Tibial artery (tissue), 4 donors: ENCODE measurements around the gene LCN1.

Experiments used
- DNase-seq, 2 donors: peaks; one replicate each; pipeline ENCODE4 v3.0.0-alpha.2; 2019
- H3K27ac ChIP-seq, 2 donors: fragments of 200-600 bp; sonication (generic) in 1 of 2; 1 replicate in 1 of 2; 2 replicates in 1 of 2; pipeline ENCODE4 v1.5.1; 2018 to 2019; ENCODE audit warnings: mild to moderate bottlenecking in 1 of 2
- H3K27me3 ChIP-seq, 2 donors: fragments of 200-600 bp; sonication (generic) in 1 of 2; one replicate each; pipeline versions ENCODE4 v1.5.1 to v1.6.0; 2016 to 2019
- H3K36me3 ChIP-seq, 3 donors: fragments of 200-600 bp; sonication (generic) in 2 of 3; one replicate each; pipeline ENCODE4 v1.5.1; 2016 to 2019; ENCODE audit warnings: mild to moderate bottlenecking in 2 of 3
- H3K4me1 ChIP-seq, 4 donors: fragments of 200-600 bp; sonication (generic) in 2 of 4; 1 replicate in 3 of 4; 2 replicates in 1 of 4; pipeline ENCODE4 v1.5.1; 2016 to 2019
- H3K4me3 ChIP-seq, 2 donors: fragments of 200-600 bp; sonication (generic) in 1 of 2; 1 replicate in 1 of 2; 2 replicates in 1 of 2; pipeline ENCODE4 v1.5.1; 2018 to 2019; ENCODE audit warnings: mild to moderate bottlenecking in 2 of 2
- H3K9me3 ChIP-seq, 3 donors: fragments of 200-600 bp; sonication (generic) in 1 of 3; one replicate each; pipeline ENCODE4 v1.5.1; 2016 to 2019
- CTCF ChIP-seq, 2 experiments: fragments of 200-600 bp in 1 of 2; fragments of 450-650 bp in 1 of 2; IDR thresholded peaks; one replicate each; pipeline ENCODE4 v1.5.1; 2017 to 2019; ENCODE audit warnings: antibody characterized with exemption in 2 of 2, mild to moderate bottlenecking in 1 of 2, moderate library complexity in 1 of 2
- intact Hi-C: fragments of 100-400 bp; cut with DNase I; formaldehyde crosslinking; loops from one replicate; pipeline ENCODE4 v1.15.0; 2023; ENCODE audit warnings: low total_unique reads

LCN1 gene

GRCh38 chr9:135568026-135568425 lies 46.8 kb downstream of the LCN1 start:
- Histone ChIP-seq H3K4me3 (no peak overlapping the region), H3K4me1 (no peaks in the 10 kb centered on the region), H3K36me3 (no peaks in the 10 kb centered on the region), H3K27me3 (peaks cover 0 to 33% of the 10 kb centered on the region in 2 donors), H3K27ac (no peak overlapping the region), H3K9me3 (no peaks in the 10 kb centered on the region)
- no peak for DNase-seq
- no peak for TF ChIP-seq CTCF (IDR thresholded peaks at IDR 0.05)
- intact Hi-C loops, result no loop called here

GRCh38 chr9:135570456-135570855 lies 49.2 kb downstream of the LCN1 start:
- Histone ChIP-seq H3K27ac (no peak overlapping the region), H3K36me3 (no peaks in the 10 kb centered on the region), H3K4me1 (no peaks in the 10 kb centered on the region), H3K27me3 (peaks cover 0 to 29% of the 10 kb centered on the region in 2 donors), H3K9me3 (no peaks in the 10 kb centered on the region), H3K4me3 (no peak overlapping the region)
- intact Hi-C loops, result no loop called here
- no peak for DNase-seq
- no peak for TF ChIP-seq CTCF (IDR thresholded peaks at IDR 0.05)

- peaks cover 0 to 25% of the 10 kb centered on the region in 2 donors for H3K27me3 ChIP-seq
- intact Hi-C loops, result no loop called here
- no peak overlapping the region for H3K4me3 ChIP-seq
Observed at GRCh38 chr9:135572233-135572632, 51.0 kb downstream of the LCN1 start.

GRCh38 chr9:135573124-135573523 lies 51.9 kb downstream of the LCN1 start:
- H3K27ac ChIP-seq, result no peak overlapping the region
- intact Hi-C loops, result no loop called here
- H3K27me3 ChIP-seq, result peaks cover 0 to 23% of the 10 kb centered on the region in 2 donors
- H3K4me3 ChIP-seq, result no peak overlapping the region
- DNase-seq, result no peak
- H3K4me1 ChIP-seq, result no peaks in the 10 kb centered on the region
- TF ChIP-seq CTCF (IDR thresholded peaks at IDR 0.05), result no peak
- no peaks in the 10 kb centered on the region for H3K9me3 ChIP-seq
- H3K36me3 ChIP-seq, result no peaks in the 10 kb centered on the region

More at GRCh38 chr9:135572233-135572632, 51.0 kb downstream of the LCN1 start:
- Histone ChIP-seq H3K9me3 (no peaks in the 10 kb centered on the region), H3K27ac (no peak overlapping the region), H3K4me1 (no peaks in the 10 kb centered on the region), H3K36me3 (no peaks in the 10 kb centered on the region)
- no peak for TF ChIP-seq CTCF (IDR thresholded peaks at IDR 0.05)
- no peak for DNase-seq

GRCh38 chr9:135574331-135574730 lies 53.1 kb downstream of the LCN1 start:
- no peak for DNase-seq
- Histone ChIP-seq H3K36me3 (no peaks in the 10 kb centered on the region), H3K9me3 (no peaks in the 10 kb centered on the region), H3K27me3 (peaks cover 0 to 23% of the 10 kb centered on the region in 2 donors), H3K27ac (no peak overlapping the region), H3K4me3 (no peak overlapping the region), H3K4me1 (no peaks in the 10 kb centered on the region)
- intact Hi-C loops, result no loop called here
- TF ChIP-seq CTCF (IDR thresholded peaks at IDR 0.05), result no peak

- no peaks in the 10 kb centered on the region for H3K4me1 ChIP-seq
- H3K27me3 ChIP-seq, result peaks cover 0 to 23% of the 10 kb centered on the region in 2 donors
- no peaks in the 10 kb centered on the region for H3K36me3 ChIP-seq
- H3K27ac ChIP-seq, result no peak overlapping the region
- intact Hi-C loops, result no loop called here
- TF ChIP-seq CTCF (IDR thresholded peaks at IDR 0.05), result no peak
- H3K4me3 ChIP-seq, result no peak overlapping the region
- DNase-seq, result no peak
- H3K9me3 ChIP-seq, result no peaks in the 10 kb centered on the region
Observed at GRCh38 chr9:135574943-135575342, 53.7 kb downstream of the LCN1 start.
